Type B pancreatic cell (in vitro differentiated cells): ENCODE results near the gene USP19. TPM values are rescaled to one million over a fixed set of nuclear protein-coding genes. Genes with fewer than 3 reads are reported as not detected.

Experiments
- DNase-seq: peaks from one replicate; pipeline ENCODE4 v3.0.0; 2021; ENCODE audit warnings: mixed read lengths; ENCODE audit not compliant: unreplicated experiment; ENCODE audit errors: extremely low spot score
- H3K27ac Mint-ChIP-seq: 2 replicates; pipeline ENCODE4 v1.8.0; 2021; ENCODE audit warnings: mild to moderate bottlenecking, mixed read lengths
- H3K27me3 Mint-ChIP-seq: 2 replicates; pipeline ENCODE4 v1.8.0; 2021; ENCODE audit warnings: mixed read lengths
- H3K36me3 Mint-ChIP-seq: 2 replicates; pipeline ENCODE4 v1.8.0; 2021; ENCODE audit warnings: mixed read lengths
- H3K4me1 Mint-ChIP-seq: one replicate; pipeline ENCODE4 v1.8.0; 2021; ENCODE audit warnings: mixed read lengths; ENCODE audit not compliant: unreplicated experiment
- H3K4me3 Mint-ChIP-seq: 2 replicates; pipeline ENCODE4 v1.8.0; 2021; ENCODE audit warnings: mild to moderate bottlenecking, mixed read lengths
- H3K9me3 Mint-ChIP-seq: 2 replicates; pipeline ENCODE4 v1.8.0; 2021; ENCODE audit warnings: mixed read lengths
- total RNA-seq: library from RNA; stranded (reverse); gene quantifications from 2 replicates; pipeline ENCODE4 v1.2.1, GENCODE V29; 2021; ENCODE audit warnings: low replicate concordance
- TF ChIP-seq, protein P1 (sequence below): fragments of 200-600 bp; sonication (generic); conservative IDR thresholded peaks from 2 replicates; pipeline ENCODE4 v1.5.0; 2021; ENCODE audit warnings: antibody characterized with exemption, mild to moderate bottlenecking

Gene USP19
- total RNA-seq, 1 donor from 2014 or later, result 86.4 TPM

DNA sequence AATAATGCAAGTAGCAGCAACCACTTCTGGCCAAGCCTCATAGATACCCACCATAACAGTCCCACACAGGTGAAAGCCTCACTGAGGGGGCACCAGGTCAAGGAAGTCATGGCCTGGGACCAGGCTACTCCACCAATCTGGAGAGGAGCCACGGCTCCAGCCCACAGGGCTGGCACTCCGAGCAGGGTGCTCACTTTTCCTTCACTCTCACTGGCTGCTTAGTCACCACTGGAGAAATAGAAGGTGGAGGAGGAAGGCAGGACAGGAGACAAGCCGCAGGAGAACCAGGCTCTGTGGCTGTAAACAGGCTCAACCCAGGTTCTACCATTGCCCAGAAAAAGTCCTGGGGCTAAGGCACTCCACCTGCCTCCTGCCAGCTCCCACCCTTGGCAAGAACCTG lies 1.2 kb downstream of the USP19 start:
- no peaks in the 10 kb centered on the region for H3K36me3 Mint-ChIP-seq
- peaks cover 3% of the 10 kb centered on the region for H3K4me1 Mint-ChIP-seq

GRCh38 chr3:49119036-49119435 lies 1.6 kb downstream of the USP19 start:
- Mint-ChIP-seq H3K9me3 (no peaks in the 10 kb centered on the region), H3K4me3 (peak overlapping the region; percentile 91), H3K4me1 (peaks cover 3% of the 10 kb centered on the region), H3K27me3 (no peaks in the 10 kb centered on the region), H3K27ac (no peak overlapping the region), H3K36me3 (no peaks in the 10 kb centered on the region)
- TF ChIP-seq, protein P1, sequence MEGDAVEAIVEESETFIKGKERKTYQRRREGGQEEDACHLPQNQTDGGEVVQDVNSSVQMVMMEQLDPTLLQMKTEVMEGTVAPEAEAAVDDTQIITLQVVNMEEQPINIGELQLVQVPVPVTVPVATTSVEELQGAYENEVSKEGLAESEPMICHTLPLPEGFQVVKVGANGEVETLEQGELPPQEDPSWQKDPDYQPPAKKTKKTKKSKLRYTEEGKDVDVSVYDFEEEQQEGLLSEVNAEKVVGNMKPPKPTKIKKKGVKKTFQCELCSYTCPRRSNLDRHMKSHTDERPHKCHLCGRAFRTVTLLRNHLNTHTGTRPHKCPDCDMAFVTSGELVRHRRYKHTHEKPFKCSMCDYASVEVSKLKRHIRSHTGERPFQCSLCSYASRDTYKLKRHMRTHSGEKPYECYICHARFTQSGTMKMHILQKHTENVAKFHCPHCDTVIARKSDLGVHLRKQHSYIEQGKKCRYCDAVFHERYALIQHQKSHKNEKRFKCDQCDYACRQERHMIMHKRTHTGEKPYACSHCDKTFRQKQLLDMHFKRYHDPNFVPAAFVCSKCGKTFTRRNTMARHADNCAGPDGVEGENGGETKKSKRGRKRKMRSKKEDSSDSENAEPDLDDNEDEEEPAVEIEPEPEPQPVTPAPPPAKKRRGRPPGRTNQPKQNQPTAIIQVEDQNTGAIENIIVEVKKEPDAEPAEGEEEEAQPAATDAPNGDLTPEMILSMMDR, result no peak
- no peak for DNase-seq

More for the DNA sequence above, 1.2 kb downstream of the USP19 start:
- peak overlapping the region; percentile 91 for H3K4me3 Mint-ChIP-seq
- peak overlapping the region; percentile 94 for H3K27ac Mint-ChIP-seq
- no peaks in the 10 kb centered on the region for H3K9me3 Mint-ChIP-seq
- TF ChIP-seq, protein P1, result no peak
- H3K27me3 Mint-ChIP-seq, result no peaks in the 10 kb centered on the region
- DNase-seq, result no peak

GRCh38 chr3:49112262-49112661 lies 8.4 kb downstream of the USP19 start:
- H3K9me3 Mint-ChIP-seq, result no peaks in the 10 kb centered on the region
- H3K4me3 Mint-ChIP-seq, result no peak overlapping the region
- H3K4me1 Mint-ChIP-seq, result no peaks in the 10 kb centered on the region
- no peaks in the 10 kb centered on the region for H3K27me3 Mint-ChIP-seq
- peaks cover 8% of the 10 kb centered on the region for H3K36me3 Mint-ChIP-seq
- no peak for DNase-seq
- no peak overlapping the region for H3K27ac Mint-ChIP-seq
- TF ChIP-seq, protein P1, result no peak

DNA sequence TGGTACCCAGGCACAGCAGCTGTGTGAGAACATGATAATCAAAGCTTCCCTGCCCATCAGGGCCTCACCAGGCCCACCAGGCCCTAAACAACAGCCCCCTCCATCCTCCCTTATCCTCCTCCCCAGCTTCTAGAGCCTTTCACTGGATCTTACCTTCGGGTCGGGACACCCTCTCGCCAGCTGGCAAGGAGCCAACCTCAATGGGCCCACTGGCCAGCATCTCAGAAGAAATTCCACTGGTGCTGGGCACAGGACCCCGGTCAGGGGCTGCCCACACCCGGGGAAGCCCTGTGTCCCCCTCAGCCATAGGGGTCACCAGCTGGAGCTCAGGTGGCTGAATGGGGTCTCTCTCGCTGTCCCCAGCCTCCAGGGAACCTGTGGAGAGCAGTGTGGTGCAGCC lies 9.3 kb downstream of the USP19 start:
- H3K36me3 Mint-ChIP-seq, result peaks cover 8% of the 10 kb centered on the region

GRCh38 chr3:49110780-49111179 lies 9.8 kb downstream of the USP19 start:
- peaks cover 8% of the 10 kb centered on the region for H3K36me3 Mint-ChIP-seq
- no peak overlapping the region for H3K27ac Mint-ChIP-seq
- no peak for DNase-seq
- no peak overlapping the region for H3K4me3 Mint-ChIP-seq
- no peaks in the 10 kb centered on the region for H3K9me3 Mint-ChIP-seq
- no peaks in the 10 kb centered on the region for H3K4me1 Mint-ChIP-seq
- TF ChIP-seq, protein P1, result no peak
- H3K27me3 Mint-ChIP-seq, result no peaks in the 10 kb centered on the region

More for the DNA sequence above, 9.3 kb downstream of the USP19 start:
- TF ChIP-seq, protein P1, result no peak
- Mint-ChIP-seq H3K27ac (no peak overlapping the region), H3K4me3 (no peak overlapping the region), H3K4me1 (no peaks in the 10 kb centered on the region), H3K9me3 (no peaks in the 10 kb centered on the region), H3K27me3 (no peaks in the 10 kb centered on the region)
- DNase-seq, result no peak

DNA sequence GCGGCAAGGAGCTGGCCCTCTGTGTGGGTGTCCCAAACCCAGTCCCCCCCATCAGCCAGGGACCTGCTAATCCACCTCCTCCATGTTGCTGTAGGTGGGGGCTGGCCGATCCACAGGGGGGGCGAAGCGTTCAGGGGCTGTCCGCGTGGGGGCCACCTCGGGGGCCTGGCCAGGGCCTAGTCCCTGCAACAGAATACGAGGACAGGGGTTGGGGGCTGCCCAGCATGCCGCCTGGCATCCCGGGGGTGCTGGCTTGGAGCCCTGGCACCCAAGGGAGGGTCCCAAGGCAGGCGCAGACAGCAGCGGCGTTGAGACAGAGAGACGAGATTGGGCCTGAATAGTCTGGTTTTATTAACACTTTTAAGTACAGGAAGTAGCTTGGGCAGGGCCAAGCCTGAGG lies 12.3 kb downstream of the USP19 start:
- Mint-ChIP-seq H3K27me3 (no peaks in the 10 kb centered on the region), H3K4me3 (no peak overlapping the region), H3K27ac (no peak overlapping the region), H3K36me3 (peaks cover 8% of the 10 kb centered on the region), H3K9me3 (no peaks in the 10 kb centered on the region), H3K4me1 (peaks cover 10% of the 10 kb centered on the region)
- TF ChIP-seq, protein P1, result no peak
- no peak for DNase-seq
